GM21723 (cell line): ENCODE results near the gene DPEP1.
"Not testable (repeated sequence)": the region's sequence is repeated elsewhere in the genome, so short reads cannot be mapped to it uniquely, and the experiment has no call there.

ENCODE experiments used
- ATAC-seq: cut with Tn5 transposase; IDR thresholded peaks from one replicate; pipeline ENCODE4 v1.9.1; 2021; ENCODE audit warnings: mild to moderate bottlenecking, moderate library complexity; ENCODE audit not compliant: unreplicated experiment

DPEP1 gene

GRCh38 chr16:89618109-89618998 lies 4.9 kb downstream of the DPEP1 start:
- ATAC-seq: no peak

GRCh38 chr16:89619840-89620239 lies 6.4 kb downstream of the DPEP1 start:
- ATAC-seq: no peak

GRCh38 chr16:89620406-89620841 lies 7.0 kb downstream of the DPEP1 start:
- no peak for ATAC-seq

GRCh38 chr16:89621136-89621697 lies 7.8 kb downstream of the DPEP1 start:
- ATAC-seq: no peak

- ATAC-seq: no peak
These were observed 8.4 kb downstream of the DPEP1 start for GRCh38 chr16:89621698-89622409.

- ATAC-seq: no peak
These were observed 10.2 kb downstream of the DPEP1 start for GRCh38 chr16:89623511-89624261.

- ATAC-seq: no peak
These were observed 11.6 kb downstream of the DPEP1 start for GRCh38 chr16:89624777-89625761.

- ATAC-seq: no peak
These were observed 16.6 kb downstream of the DPEP1 start for GRCh38 chr16:89629827-89630610.

- ATAC-seq: no peak
These were observed 19.7 kb downstream of the DPEP1 start for GRCh38 chr16:89633064-89633631.

- not testable (repeated sequence) for ATAC-seq
These were observed 21.3 kb downstream of the DPEP1 start for GRCh38 chr16:89634463-89635385.

- ATAC-seq: no peak
These were observed 23.2 kb downstream of the DPEP1 start for GRCh38 chr16:89636663-89637062.

GRCh38 chr16:89637379-89637778 lies 23.9 kb downstream of the DPEP1 start:
- ATAC-seq: no peak

- ATAC-seq: no peak
These were observed 25.0 kb downstream of the DPEP1 start for GRCh38 chr16:89638455-89638854.

GRCh38 chr16:89639385-89639784 lies 25.9 kb downstream of the DPEP1 start:
- ATAC-seq: no peak

- ATAC-seq: no peak
These were observed 28.1 kb downstream of the DPEP1 start for GRCh38 chr16:89641458-89642119.

- ATAC-seq: no peak
These were observed 29.1 kb downstream of the DPEP1 start for GRCh38 chr16:89642574-89642973.

- ATAC-seq: no peak
These were observed 30.4 kb downstream of the DPEP1 start for GRCh38 chr16:89643769-89644300.
